DOHH2 (cell line): ENCODE results near the gene RAPGEF1.

ENCODE experiments used
- H3F3A ChIP-seq: fragments of 200-600 bp; sonication (generic), shearing (Covaris generic); 2 replicates; pipeline ENCODE4 v1.6.0; 2016; ENCODE audit warnings: antibody characterized with exemption, mild to moderate bottlenecking; ENCODE audit not compliant: control insufficient read depth, insufficient read depth
- H3K27ac ChIP-seq: fragments of 200-600 bp; sonication (generic); 2 replicates; pipeline ENCODE4 v1.5.1; 2014; ENCODE audit warnings: low read depth, mild to moderate bottlenecking, low read length, moderate library complexity
- H3K27me3 ChIP-seq: fragments of 200-600 bp; sonication (generic); 2 replicates; pipeline ENCODE4 v1.6.1; 2014; ENCODE audit warnings: mild to moderate bottlenecking, low read length, mixed read lengths; ENCODE audit not compliant: control insufficient read depth
- H3K36me3 ChIP-seq: fragments of 200-600 bp; sonication (generic); 2 replicates; pipeline ENCODE4 v1.6.1; 2014; ENCODE audit warnings: mild to moderate bottlenecking, low read length, moderate library complexity, mixed read lengths; ENCODE audit not compliant: control insufficient read depth
- H3K4me1 ChIP-seq: fragments of 200-600 bp; sonication (generic); 2 replicates; pipeline ENCODE4 v1.6.1; 2014; ENCODE audit warnings: mild to moderate bottlenecking, low read length, mixed read lengths; ENCODE audit not compliant: control insufficient read depth
- H3K4me2 ChIP-seq: fragments of 200-600 bp; sonication (generic); 2 replicates; pipeline ENCODE4 v1.6.0; 2014; ENCODE audit warnings: mild to moderate bottlenecking, low read length, moderate library complexity
- H3K4me3 ChIP-seq: fragments of 200-600 bp; sonication (generic); 2 replicates; pipeline ENCODE4 v1.5.1; 2014; ENCODE audit warnings: mild to moderate bottlenecking, low read length, mixed read lengths
- H3K79me2 ChIP-seq: fragments of 200-600 bp; sonication (generic); 2 replicates; pipeline ENCODE4 v1.6.1; 2014; ENCODE audit warnings: mild to moderate bottlenecking, low read length, mixed read lengths; ENCODE audit not compliant: control insufficient read depth
- H3K9me2 ChIP-seq: fragments of 200-600 bp; sonication (generic); replicated peaks from 2 replicates; pipeline ENCODE4 v1.6.1; 2014; ENCODE audit warnings: mild to moderate bottlenecking, low read length, mixed read lengths; ENCODE audit not compliant: control insufficient read depth
- H3K9me3 ChIP-seq: fragments of 200-600 bp; sonication (generic); 2 replicates; pipeline ENCODE4 v1.6.1; 2014; ENCODE audit warnings: antibody characterized with exemption, low read length, mixed read lengths; ENCODE audit not compliant: control insufficient read depth, insufficient read depth
- H4K20me1 ChIP-seq: fragments of 200-600 bp; sonication (generic); 2 replicates; pipeline ENCODE4 v1.6.0; 2014; ENCODE audit warnings: low read depth, mild to moderate bottlenecking, antibody characterized with exemption, low read length, moderate library complexity; ENCODE audit not compliant: control insufficient read depth, insufficient read depth
- EZH2phosphoT487 ChIP-seq: fragments of 200-600 bp; sonication (generic); IDR thresholded peaks from 2 replicates; pipeline ENCODE4 v1.6.1; 2017; ENCODE audit warnings: borderline replicate concordance, mild to moderate bottlenecking, antibody characterized with exemption, low read length, moderate library complexity, mixed read lengths
- TF ChIP-seq, protein P1 (sequence below): fragments of 200-600 bp; sonication (generic); IDR thresholded peaks from one replicate; pipeline ENCODE4 v1.5.1; 2014; ENCODE audit warnings: antibody characterized with exemption, mild to moderate bottlenecking, low read depth, low read length; ENCODE audit not compliant: poor library complexity, severe bottlenecking

The RAPGEF1 gene

DNA sequence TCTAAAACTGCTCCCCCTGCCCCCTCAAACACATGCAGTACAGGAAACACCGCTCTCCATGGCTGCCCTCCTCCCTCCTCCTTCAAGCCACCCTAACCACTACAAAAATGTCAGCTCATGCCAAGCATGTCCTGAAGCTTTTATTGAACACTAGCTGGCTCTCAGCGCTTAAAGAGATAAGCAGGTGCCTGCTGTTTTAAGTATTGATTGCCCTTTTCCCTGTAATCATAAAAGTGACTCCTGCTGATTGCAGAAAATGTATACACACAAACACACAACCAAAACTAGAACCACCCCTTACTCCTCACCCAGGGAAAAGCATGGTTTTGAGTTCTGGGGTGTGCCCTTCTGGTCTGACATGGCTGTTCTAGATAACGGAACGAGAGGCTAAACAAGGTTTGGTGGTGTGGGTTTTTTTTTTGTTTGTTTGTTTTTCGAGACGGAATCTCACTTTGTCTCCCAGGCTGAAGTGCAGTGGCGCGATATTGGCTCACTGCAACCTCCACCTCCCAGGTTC, 205.1 kb downstream of the RAPGEF1 start:
- H3K36me3 ChIP-seq: peaks cover 7% of the 10 kb centered on the region
- no peaks in the 10 kb centered on the region for H3K27me3 ChIP-seq
- H3K9me3 ChIP-seq: no peaks in the 10 kb centered on the region
- H3K4me1 ChIP-seq: peaks cover 30% of the 10 kb centered on the region
- no peak for TF ChIP-seq EZH2phosphoT487
- TF ChIP-seq, protein P1, sequence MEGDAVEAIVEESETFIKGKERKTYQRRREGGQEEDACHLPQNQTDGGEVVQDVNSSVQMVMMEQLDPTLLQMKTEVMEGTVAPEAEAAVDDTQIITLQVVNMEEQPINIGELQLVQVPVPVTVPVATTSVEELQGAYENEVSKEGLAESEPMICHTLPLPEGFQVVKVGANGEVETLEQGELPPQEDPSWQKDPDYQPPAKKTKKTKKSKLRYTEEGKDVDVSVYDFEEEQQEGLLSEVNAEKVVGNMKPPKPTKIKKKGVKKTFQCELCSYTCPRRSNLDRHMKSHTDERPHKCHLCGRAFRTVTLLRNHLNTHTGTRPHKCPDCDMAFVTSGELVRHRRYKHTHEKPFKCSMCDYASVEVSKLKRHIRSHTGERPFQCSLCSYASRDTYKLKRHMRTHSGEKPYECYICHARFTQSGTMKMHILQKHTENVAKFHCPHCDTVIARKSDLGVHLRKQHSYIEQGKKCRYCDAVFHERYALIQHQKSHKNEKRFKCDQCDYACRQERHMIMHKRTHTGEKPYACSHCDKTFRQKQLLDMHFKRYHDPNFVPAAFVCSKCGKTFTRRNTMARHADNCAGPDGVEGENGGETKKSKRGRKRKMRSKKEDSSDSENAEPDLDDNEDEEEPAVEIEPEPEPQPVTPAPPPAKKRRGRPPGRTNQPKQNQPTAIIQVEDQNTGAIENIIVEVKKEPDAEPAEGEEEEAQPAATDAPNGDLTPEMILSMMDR: no peak
- H3K27ac ChIP-seq: no peak overlapping the region
- H3K79me2 ChIP-seq: peaks cover 12% of the 10 kb centered on the region
- no peaks in the 10 kb centered on the region for H3F3A ChIP-seq
- no peaks in the 10 kb centered on the region for H4K20me1 ChIP-seq
- H3K9me2 ChIP-seq: no peaks in the 10 kb centered on the region
- H3K4me2 ChIP-seq: peak overlapping the region; percentile 31; the same call in 1 of the 2 replicates
- H3K4me3 ChIP-seq: no peak overlapping the region

DNA sequence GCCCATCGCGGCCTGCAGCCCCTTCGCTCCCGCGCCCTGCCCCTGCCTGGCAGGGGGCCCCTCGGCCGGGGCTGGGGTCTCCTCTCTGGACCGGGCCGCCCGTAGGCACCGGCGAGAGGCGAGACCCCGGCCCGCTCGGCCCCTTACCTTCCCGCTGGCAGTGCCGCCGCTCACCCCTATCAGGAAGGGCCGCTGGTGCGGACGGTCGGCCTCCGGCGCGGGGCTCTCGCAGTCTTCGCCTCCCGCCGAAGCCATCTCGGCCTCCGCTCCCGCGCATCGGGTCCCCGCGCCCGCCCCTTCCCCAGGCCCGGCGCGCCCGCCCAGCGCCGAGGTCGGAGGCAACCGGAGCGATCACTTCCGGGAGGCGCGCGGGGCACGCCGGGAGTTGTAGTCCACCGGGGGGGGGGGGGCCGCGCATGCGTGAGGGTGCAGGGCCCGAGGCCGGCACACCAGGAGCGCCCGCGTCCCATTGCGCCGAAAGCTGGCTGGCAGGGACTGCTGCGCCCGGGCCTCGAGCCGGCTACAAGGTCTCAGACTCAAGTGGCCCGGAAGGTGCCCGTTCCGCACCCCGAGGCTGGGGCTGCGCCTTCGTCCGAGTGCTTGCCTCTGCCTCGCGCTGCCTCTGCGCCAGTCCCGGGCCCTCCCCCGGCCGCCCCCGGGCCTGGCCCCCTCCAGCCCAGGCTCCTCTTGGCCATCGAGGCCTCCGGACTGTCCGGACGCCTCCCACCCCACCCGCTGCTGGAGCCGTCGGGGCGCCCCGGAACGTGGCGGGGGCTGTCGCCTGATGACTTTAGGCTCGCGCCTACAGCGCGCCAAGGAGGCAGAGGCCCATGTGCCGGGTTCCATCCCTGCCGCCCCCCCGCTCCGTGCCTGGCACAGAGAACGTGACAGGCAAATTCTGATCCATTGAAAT, 208.7 kb downstream of the RAPGEF1 start, which contains the start of gene UCK1:
UCK1 (minus strand) TSS at position 344 of the 913 bp plus-strand sequence; CDS start at position 255, 89 bp downstream.
- Histone ChIP-seq H3K79me2 (peaks cover 16% of the 10 kb centered on the region), H3K9me2 (no peaks in the 10 kb centered on the region), H4K20me1 (no peaks in the 10 kb centered on the region), H3F3A (no peaks in the 10 kb centered on the region), H3K4me1 (peaks cover 23% of the 10 kb centered on the region), H3K27me3 (no peaks in the 10 kb centered on the region), H3K27ac (peak within 1 kb of the TSS; percentile 40), H3K36me3 (peaks cover 38% of the 10 kb centered on the region), H3K9me3 (no peaks in the 10 kb centered on the region), H3K4me2 (peak within 1 kb of the TSS; percentile 99), H3K4me3 (peak within 1 kb of the TSS; percentile 93)
- TF ChIP-seq, protein P1: no peak
- no peak for TF ChIP-seq EZH2phosphoT487

DNA sequence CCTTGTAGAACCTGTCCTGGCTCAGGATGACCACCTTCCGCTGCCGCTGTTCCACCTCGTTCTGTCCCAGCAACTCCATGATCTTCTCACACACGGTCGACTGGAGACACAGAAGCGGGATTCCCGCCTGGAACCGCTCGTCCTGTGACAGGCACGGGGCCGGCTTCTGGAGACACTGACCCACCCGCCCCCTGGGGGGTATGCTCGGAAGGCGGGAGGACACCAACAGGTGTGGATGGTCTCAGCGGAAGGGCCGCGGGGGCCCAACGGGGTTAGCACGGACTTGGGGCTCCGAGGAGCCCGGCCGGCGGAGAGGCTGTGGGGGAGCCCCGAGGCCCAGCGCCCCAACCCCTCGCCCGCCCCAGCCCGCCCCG, 209.3 kb downstream of the RAPGEF1 start:
- H3K36me3 ChIP-seq: peaks cover 44% of the 10 kb centered on the region
- H3K4me1 ChIP-seq: peaks cover 23% of the 10 kb centered on the region
- TF ChIP-seq, protein P1: peak; percentile 18
- TF ChIP-seq EZH2phosphoT487: no peak
- H3K27ac ChIP-seq: peak overlapping the region; percentile 40
- no peaks in the 10 kb centered on the region for H4K20me1 ChIP-seq
- H3K27me3 ChIP-seq: no peaks in the 10 kb centered on the region
- H3K9me3 ChIP-seq: no peaks in the 10 kb centered on the region
- peak overlapping the region; percentile 99 for H3K4me2 ChIP-seq
- peaks cover 16% of the 10 kb centered on the region for H3K79me2 ChIP-seq
- peak overlapping the region; percentile 93 for H3K4me3 ChIP-seq
- no peaks in the 10 kb centered on the region for H3F3A ChIP-seq
- no peaks in the 10 kb centered on the region for H3K9me2 ChIP-seq
